ENCODE results near the gene MRPL4. TPM values are rescaled to one million over a fixed set of nuclear protein-coding genes. Genes with fewer than 3 reads are reported as not detected.

The MRPL4 gene
- total and polyA plus RNA-seq, 8 donors, result 27.5 to 53.1 (median 37.1) TPM

DNA sequence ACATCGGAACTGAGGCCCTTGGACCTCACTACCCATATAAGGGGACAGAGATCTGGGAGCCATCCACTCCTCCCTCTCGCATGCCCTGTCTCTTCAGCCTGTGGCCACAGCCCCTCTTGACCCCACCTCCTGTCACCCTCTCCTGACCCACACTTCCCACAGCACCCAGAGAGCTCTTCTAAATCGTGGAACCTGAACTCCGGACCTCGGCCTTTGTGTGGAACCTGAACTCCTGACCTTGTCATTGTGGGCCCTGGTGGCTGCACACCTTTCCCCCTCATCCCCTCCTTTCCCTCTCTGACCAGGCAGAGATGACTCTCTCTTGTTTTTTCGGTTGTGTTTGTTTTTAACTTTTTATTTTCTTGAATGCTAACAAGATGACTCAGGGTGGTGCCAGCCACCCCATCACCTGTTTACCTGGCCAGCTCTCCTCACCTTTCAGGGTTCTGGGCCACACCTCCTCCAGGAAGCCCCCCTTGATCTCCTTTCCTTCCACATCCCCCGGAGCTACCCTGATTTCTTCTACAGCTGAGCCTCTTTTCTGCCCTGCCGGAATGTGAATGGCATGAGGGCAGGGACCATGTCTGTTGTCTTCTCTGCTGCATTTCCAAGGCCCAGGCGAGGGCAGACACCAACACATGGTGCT is 5.1 kb downstream of the MRPL4 start:
- Histone ChIP-seq H3K4me1 (peaks cover 0 to 26% of the 10 kb centered on the region in 2 donors), H3K27me3 (no peaks in the 10 kb centered on the region), H3K9me3 (no peaks in the 10 kb centered on the region), H3K36me3 (peaks cover 0 to 51% of the 10 kb centered on the region in 2 donors), H3K4me3 (no peak overlapping the region), H3K27ac (no peak overlapping the region)
- ATAC-seq (no peak), DNase-seq (no peak)
- TF ChIP-seq, protein P1, sequence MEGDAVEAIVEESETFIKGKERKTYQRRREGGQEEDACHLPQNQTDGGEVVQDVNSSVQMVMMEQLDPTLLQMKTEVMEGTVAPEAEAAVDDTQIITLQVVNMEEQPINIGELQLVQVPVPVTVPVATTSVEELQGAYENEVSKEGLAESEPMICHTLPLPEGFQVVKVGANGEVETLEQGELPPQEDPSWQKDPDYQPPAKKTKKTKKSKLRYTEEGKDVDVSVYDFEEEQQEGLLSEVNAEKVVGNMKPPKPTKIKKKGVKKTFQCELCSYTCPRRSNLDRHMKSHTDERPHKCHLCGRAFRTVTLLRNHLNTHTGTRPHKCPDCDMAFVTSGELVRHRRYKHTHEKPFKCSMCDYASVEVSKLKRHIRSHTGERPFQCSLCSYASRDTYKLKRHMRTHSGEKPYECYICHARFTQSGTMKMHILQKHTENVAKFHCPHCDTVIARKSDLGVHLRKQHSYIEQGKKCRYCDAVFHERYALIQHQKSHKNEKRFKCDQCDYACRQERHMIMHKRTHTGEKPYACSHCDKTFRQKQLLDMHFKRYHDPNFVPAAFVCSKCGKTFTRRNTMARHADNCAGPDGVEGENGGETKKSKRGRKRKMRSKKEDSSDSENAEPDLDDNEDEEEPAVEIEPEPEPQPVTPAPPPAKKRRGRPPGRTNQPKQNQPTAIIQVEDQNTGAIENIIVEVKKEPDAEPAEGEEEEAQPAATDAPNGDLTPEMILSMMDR (IDR thresholded peaks at IDR 0.05), result no peak
- intact Hi-C loops (cut with DNase I), result loop anchor here (5.0 kb wide), 2 partner anchors 125 to 135 kb away; partner anchors contain the start of gene TYK2 (in 1 of the 2)

DNA sequence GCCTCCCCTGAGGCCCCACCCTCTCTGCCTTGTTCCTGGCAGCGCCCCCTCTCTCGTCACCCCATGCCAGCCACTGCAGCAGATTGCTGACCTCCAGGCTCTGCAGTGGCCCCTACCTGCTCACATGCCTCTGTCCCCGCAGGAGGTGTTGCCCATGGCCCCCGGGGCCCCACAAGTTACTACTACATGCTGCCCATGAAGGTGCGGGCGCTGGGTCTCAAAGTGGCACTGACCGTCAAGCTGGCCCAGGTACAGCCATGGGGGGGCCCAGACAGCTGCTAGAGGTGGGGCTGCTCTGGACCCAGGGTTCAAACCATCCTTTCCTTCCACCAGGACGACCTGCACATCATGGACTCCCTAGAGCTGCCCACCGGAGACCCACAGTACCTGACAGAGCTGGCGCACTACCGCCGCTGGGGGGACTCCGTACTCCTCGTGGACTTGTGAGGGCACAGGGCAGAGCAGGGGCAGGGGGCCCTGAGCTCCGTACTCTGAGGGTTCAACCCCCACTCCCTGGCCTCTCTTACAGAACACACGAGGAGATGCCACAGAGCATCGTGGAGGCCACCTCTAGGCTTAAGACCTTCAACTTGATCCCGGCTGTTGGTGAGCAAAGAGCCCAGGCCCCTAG is 6.2 kb downstream of the MRPL4 start:
- Histone ChIP-seq H3K9me3 (no peaks in the 10 kb centered on the region), H3K27me3 (no peaks in the 10 kb centered on the region), H3K36me3 (peaks cover 0 to 51% of the 10 kb centered on the region in 2 donors), H3K4me3 (no peak overlapping the region), H3K27ac (no peak overlapping the region), H3K4me1 (peaks cover 0 to 17% of the 10 kb centered on the region in 2 donors)
- TF ChIP-seq, protein P1 (IDR thresholded peaks at IDR 0.05), result no peak
- intact Hi-C loops (cut with DNase I), result loop anchor here (5.0 kb wide), 2 partner anchors 124 to 134 kb away; partner anchors contain the start of gene TYK2 (in 1 of the 2)
- DNase-seq (no peak), ATAC-seq (no peak)

DNA sequence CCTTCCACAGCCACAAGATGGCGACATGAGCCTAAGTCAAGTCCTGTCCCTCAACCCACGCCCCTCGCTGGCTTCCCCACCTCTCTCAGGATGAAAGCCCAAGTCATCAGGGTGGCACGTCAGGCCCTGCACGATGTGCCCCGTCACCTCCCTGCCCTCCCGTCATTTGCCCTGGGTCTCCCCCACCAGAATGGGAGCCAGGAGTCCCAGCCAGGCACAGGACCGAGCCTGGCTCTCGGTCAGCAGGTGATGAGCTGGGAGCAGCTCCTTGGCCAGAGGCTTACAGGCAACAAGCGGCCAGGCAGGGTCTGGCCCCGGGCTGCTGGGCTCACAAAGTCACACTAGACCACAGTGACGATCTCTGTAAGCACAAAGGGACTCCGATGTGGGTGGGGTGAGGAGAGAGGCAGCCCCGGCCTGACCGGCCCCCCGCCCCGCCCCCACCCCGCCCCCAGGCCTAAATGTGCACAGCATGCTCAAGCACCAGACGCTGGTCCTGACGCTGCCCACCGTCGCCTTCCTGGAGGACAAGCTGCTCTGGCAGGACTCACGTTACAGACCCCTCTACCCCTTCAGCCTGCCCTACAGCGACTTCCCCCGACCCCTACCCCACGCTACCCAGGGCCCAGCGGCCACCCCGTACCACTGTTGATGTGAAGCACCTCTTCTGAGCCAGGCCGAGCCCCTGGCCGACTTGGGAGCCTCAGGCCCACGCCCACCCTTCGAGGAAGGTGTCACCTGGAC is 7.3 kb downstream of the MRPL4 start:
- DNase-seq, result peak in 3 of 4 donors; percentile 88 to 92 (median 92)

DNA sequence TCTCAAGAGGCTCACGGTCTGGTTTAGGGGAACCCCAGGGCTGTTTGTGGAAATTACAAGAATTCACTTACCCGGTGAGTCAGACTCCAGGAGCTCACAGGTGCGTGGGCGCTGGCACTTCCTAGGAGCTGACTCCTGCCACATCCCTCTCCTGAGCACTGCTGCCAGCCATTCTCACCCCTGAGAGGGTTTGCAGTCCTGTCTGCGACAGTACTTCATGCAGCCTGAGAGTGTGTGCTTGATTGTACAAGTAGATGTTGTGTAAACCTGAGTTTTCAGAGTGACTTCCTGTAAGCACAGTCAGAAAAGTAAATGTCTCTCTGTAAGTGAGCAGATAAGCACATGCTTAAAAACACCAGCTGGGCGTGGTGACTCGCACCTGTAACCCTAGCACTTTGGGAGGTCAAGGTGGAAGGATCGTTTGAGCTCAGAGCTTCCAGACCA is 8.1 kb downstream of the MRPL4 start:
- ATAC-seq, result peak; percentile 86
- no peaks in the 10 kb centered on the region for H3K27me3 ChIP-seq
- DNase-seq, result peak in 3 of 4 donors; percentile 74 to 89 (median 86)

More for the DNA sequence above, 7.3 kb downstream of the MRPL4 start:
- no peaks in the 10 kb centered on the region for H3K27me3 ChIP-seq
- peaks cover 0 to 45% of the 10 kb centered on the region in 2 donors for H3K36me3 ChIP-seq
- TF ChIP-seq, protein P1 (IDR thresholded peaks at IDR 0.05), result peak; percentile 61 to 77
- ATAC-seq, result peak; percentile 74
- peak overlapping the region; percentile 57 to 82 for H3K27ac ChIP-seq
- H3K4me3 ChIP-seq, result no peak overlapping the region
- intact Hi-C loops (cut with DNase I), result loop anchor here (5.0 kb wide), 2 partner anchors 123 to 133 kb away; partner anchors contain the start of gene TYK2 (in 1 of the 2)
- peaks cover 0 to 10% of the 10 kb centered on the region in 2 donors for H3K4me1 ChIP-seq
- no peaks in the 10 kb centered on the region for H3K9me3 ChIP-seq

More for the DNA sequence above, 8.1 kb downstream of the MRPL4 start:
- Histone ChIP-seq H3K36me3 (peaks cover 0 to 37% of the 10 kb centered on the region in 2 donors), H3K4me3 (no peak overlapping the region), H3K9me3 (no peaks in the 10 kb centered on the region), H3K27ac (peak overlapping the region; percentile 57 to 82), H3K4me1 (peaks cover 0 to 10% of the 10 kb centered on the region in 2 donors)
- intact Hi-C loops (cut with DNase I), result no loop called here
- TF ChIP-seq, protein P1 (IDR thresholded peaks at IDR 0.05), result no peak
